NCI-H2029 treated with DMSO at 0.1 percent for 48 hours (cell line): ENCODE results near the gene TMEFF2.
"Not testable (repeated sequence)": the region's sequence is repeated elsewhere in the genome, so short reads cannot be mapped to it uniquely, and the experiment has no call there.

Experiments
- DNase-seq: peaks from one replicate; lab custom pipeline; 2025; lab: John Stamatoyannopoulos, UW

TMEFF2 gene

DNA sequence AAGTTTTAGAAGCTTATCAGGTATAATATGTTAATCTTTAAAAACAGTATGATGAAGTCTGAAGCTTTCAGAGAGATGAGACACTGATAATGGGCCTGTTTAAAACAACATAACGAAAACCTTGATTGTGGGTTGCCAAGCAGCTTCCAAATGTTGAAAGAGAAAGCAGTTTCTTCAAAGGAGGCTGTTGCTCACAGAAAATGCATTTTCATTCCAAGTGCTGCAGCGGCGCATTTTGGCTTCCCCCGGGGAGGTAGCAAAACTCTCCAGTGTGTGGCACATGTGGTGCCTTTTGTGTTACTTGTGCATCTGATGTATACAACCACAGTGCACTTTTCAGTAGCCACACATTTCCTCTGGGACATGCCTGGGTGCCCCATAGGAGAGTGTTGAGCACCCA, 66.1 kb downstream of the TMEFF2 start:
- DNase-seq: no peak

DNA sequence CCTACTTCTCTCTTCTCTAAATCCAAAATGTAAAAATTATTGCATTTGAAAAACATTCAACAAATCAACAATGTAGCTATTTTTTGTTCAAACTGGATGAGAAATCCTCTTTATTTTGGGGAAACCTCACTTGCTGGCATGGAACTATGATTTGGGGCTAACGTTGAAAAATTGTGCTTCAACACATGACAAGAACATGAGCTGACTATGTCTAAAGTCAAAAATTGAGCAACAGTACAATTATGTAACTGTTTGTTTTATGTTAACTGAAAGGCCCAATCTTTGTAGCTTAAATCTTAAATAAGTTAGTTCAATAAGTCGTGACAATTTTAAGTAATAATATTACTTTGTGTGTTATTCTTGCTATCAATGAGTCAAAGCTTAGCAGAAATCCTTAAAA, 67.3 kb downstream of the TMEFF2 start:
- no peak for DNase-seq

DNA sequence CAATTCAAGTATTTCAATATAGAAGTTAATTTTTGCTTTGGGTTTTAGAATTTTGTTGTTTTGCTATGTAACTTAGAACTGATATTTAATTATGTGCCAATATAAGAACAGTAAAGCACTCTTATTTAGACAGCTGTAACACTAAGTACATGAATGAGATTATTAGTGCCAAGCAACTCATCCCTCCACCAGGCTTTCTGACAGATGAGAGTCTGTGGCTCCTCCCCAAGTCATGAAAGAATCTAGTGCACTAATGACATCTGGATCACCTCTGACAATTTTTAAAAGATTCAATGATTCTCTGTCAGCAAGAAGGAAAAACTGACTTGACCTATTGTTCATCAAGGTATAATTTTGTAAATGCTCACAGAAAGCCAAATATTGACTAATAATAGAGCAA, 67.8 kb downstream of the TMEFF2 start:
- DNase-seq: no peak

DNA sequence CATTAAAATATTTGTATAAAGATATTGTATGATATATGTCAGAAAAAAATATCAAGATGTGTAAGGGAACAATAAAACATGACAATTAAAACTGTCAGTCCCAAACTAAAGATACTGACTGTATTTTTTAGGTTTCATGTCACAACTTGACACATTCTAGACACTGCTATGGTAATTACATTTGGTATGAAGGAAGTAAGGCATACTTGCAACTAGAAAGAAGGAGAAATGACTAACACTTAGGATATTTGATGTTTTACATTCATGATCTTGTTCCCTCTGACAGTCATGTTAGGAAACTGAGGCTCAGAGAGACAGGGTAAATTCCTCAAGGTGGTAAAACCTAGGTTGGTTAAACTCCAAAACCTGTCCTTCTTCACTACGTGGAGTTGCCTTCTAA, 68.3 kb downstream of the TMEFF2 start:
- no peak for DNase-seq

DNA sequence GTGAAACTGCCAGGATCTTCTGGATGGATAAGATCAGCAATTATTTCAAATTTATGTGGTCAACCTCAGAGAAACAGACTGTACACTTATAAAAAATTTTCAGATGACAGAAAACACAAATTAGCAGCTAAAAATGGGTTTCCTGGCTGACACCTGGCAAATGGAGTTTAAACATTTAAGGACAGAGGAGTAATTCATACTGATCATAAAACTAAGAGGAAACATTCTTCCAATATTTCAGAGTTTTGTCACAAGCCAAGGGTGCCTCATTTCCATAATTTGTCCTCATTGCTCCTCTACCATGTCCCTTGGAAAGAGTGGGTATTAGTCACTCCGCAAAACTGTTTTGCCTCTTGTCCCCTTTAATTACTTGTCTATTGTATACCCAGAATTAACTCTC, 70.2 kb downstream of the TMEFF2 start:
- no peak for DNase-seq

DNA sequence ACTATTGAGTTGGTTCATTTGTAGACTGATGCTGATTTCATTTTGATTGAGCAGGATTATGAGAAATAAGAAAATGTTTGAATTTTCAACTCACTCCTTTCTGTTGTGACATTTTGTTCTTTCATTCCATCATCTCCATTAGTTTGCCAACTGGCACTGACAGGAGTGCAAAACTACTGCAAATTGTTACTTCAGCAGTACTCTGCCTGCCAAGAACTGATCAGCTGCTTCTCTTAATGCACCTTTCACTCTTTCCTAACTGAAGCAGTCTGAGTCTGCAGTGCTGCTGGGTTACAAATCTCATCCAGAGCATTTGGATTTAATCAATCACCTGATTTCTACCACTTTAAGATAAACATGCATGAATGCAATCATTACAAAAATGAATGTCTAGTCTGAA, 70.9 kb downstream of the TMEFF2 start:
- DNase-seq: no peak

DNA sequence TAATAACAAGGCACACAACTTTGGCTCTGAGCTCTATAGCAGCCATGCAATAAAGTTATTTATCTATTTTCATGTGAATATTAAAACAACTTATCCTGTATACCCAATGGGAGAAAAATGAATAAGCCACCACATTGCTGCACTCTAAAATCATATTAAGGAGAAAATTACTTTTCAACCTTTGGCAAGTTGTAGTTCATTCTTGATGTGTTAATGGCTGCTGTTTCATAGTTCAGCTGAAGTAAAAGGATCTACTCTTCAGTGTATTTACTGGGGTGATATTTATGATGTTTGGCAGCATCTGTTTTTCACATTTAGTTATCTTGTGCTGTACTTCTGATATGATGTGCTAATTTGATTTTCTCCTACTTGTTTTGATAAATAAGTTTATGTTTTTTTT, 71.8 kb downstream of the TMEFF2 start:
- no peak for DNase-seq

DNA sequence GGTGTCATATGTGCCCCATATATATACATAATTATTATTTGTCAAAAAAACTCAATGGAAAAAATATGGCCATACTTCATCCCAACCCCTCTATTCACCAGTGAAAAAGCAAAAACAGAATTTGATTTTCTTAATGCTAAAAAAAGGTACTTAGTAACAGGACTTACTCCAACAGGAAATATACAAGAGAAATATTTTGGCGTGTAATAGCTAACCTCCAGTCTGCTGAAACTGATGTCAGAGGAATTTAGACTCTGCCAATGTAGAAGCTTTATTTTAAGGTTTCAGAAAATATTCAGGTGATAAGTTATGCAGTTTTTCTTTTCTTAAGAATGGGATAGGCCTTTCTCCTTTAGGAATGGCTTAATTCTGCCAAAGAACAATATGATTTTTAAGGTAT, 72.6 kb downstream of the TMEFF2 start:
- DNase-seq: no peak

DNA sequence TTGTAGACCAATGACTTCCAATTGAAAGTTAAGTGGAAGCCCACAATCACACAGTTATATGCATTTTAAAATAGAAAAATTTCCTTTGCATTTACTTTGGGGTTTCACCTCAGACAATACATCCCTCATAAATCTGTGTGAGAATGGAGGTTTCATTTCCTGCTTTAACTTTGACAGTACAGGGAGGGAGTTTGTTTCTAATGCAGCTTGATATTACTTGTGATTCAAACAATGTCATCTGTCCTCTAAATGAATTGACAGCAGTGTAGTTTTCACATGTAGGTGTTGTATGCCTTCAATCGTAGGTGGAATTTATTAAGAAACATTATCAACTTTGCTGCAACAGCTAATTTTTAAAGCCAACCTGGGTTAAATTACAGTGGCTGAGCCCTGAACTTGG, 75.2 kb downstream of the TMEFF2 start:
- no peak for DNase-seq

DNA sequence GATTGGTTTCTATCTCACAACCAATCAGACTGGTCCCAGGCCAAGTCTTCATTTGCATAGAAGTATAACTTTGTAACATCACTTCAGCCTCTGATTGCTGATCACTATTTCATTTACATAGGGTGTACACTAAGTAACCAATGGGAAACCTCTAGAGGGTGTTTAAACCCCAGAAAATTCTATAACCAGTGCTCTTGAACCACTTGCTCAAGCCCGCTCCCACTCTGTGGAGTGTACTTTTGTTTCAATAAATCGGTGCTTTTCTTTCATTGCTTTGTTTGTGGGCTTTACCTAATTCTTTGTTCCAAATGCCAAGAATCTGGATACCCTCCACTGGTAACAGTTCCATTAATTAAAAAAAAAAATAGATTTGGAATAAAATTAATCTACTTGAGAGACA, 77.0 kb downstream of the TMEFF2 start:
- no peak for DNase-seq

DNA sequence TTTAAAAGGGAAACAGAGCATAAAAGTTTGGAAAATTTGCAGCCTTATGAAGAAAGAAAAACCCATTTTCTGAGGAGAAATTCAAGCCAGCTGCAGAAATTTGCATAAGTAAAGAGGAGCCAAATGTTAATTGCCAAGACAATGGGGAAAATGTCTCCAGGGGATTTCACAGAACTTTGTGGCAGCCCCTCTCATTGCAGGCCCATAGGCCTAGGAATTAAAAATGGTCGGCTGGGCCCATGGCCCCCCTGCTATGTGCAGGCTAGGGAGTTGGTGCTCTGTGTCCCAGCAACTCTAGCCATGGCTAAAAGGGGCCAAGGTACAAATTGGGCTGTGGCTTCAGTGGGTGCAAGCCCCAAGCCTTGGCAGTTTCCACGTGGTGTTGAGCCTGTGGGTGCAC, 83.2 kb downstream of the TMEFF2 start:
- not testable (repeated sequence) for DNase-seq

DNA sequence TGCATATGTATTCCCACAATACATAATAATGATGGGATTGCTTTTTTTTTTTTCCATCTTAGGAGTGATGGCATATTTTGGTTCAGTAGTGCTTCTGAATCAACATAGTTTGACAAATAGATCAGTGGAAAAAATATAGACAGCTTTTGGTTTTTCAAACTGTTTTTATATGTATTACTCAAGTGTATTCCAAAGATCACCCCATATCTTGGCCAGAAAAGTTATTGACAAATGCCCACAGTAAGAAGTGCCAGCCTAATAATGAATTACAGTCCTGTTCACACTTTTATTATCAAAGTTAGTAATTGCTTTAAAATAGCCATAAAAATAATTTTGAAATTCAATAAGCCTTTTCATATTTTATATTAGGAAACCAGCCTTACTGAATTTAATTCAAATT, 95.0 kb downstream of the TMEFF2 start:
- DNase-seq: no peak

DNA sequence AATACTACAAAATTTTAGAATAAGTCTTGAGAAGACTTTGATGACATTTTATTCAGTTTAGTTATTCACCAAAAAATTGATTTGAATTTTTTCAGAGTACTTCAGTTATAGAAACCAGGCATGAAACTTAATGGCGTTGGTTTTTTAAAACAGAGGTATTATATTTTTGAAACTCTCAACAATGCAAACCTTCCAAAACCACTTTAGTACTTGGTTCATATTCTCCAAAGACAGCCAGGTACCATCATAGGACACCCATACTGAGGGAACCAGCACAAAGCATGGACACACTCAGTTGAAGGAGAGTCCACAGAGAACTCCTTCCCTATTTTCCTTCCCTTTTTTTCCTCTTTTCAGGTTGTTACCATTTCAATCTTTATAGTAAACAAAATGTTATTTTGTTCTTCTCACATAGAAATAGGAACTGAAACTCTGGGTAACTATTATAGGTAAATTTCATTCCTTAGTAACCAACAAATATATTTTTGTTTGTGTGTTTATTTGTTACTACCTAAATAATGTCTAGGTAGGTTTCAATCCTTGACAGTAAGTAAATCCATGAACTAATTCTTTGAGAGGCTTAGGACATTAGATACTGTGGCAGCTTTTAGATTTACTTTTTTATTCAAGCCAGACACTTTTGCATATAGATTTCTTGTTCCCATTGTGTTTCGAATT, 95.8 kb downstream of the TMEFF2 start:
- DNase-seq: no peak

DNA sequence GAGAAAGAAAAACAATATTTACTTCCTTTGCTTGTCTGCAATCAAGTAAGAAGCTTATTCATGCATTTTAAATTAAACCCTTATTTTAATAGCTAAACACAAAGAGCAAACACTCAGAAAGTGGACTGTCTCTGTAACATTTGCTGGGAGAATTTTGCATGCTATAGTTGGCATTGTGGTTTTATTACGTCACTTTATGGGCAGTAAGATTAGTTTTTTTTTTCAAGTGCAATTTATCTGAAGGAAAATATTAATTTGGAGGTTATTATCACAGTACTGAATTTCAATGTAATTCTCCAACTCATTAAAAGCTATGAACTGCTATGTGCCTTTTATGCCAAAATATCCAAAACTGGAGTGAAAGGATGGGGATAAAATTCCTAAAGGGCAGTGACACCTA, 103.3 kb downstream of the TMEFF2 start:
- DNase-seq: no peak

DNA sequence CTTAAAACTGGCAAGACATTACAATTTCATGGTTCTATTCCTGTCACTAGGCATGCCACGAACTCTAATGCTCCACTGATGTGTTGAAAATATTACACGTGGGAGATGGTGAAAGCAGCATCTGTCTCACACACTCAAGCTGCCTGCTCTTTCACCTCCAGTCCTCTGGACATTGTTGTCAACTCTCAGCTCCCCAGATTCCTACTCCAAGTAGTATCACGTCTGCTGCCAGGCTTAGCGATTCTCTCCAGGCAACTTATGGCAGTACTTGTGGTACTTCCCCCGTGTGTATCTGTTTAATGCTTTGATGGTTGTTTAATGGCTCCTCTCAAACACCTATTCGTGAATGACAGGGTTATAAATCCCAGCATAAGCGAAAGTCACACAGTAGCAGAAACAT, 103.8 kb downstream of the TMEFF2 start:
- no peak for DNase-seq

DNA sequence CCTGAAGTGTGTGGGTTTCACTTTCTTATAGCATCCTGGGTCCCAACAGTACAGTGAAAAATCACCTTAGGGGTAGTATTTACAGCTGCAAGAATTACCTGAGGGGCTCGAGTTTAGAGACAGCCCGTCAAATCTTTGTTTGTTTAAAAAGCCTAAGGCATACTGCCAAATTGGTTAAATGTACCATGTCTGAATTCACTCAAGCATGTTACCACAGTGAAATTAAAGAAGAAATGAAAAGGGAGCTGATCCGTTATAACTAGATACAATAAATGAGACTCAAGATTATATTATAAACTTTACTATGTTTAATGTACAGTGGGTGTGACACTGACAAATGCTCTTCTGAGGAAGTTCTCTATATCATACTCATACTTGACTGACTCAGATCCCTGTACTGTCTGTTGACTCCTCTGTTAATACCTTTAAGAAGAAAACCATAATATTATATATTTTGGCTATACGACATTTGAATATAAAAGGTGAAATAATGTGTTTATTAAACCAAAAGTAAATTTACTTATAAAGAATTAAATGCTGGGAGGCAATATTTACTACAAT, 107.3 kb downstream of the TMEFF2 start:
- peak; percentile 18 for DNase-seq

DNA sequence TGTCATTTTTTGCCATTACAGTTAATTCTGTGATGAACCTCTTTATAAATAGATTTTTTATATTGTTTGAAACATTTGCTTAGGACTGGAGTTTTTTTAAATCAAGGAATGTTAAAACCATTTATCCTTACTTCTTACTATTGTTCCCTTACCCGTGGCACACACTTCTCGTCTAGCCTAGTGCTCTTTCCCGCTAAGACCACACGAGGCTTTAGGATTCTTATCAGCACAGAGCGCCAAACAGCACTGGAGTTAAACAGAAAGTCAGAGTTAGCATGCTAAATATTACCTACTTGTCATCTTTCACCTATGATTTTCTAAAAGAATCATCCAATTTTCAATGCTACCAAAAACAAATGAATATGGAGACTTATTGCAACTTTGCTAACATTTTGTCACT, 112.6 kb downstream of the TMEFF2 start:
- DNase-seq: no peak

DNA sequence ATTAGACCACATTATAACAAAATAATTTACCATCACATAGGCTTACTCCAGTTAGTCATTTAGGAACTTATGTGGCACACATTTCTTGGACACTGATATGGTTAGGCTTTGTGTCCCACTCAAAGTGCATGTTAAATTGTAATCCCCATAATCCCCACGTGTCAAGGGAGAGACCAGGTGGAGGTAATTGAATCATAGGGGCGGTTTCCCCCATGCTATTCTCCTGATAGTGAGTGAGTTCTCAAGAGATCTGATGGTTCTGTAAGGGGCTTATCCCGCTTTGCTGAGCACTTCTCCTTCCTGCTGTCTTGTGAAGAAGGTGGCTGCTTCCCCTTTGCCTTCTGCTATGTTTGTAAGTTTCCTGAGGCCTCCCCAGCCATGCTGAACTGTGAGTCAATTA, 114.6 kb downstream of the TMEFF2 start:
- DNase-seq: not testable (repeated sequence)

DNA sequence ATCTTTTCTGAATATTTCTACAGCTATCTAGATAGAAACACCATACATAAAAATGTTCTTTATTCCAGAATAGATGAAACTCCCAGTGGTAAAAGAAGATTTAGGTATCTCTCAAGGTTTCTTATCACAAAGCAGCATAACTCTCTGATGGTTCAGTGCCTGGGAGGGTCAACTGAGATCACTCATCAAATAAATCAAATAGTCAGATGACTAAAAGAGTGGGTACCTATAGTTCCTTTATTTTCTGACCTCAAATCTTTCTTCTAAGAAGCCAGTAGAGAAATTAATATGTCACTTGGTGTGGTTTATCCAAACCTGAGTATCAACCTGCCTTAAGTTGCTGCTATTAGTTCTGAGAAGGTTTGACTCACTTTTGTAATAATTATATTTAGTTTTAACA, 120.9 kb downstream of the TMEFF2 start:
- no peak for DNase-seq

DNA sequence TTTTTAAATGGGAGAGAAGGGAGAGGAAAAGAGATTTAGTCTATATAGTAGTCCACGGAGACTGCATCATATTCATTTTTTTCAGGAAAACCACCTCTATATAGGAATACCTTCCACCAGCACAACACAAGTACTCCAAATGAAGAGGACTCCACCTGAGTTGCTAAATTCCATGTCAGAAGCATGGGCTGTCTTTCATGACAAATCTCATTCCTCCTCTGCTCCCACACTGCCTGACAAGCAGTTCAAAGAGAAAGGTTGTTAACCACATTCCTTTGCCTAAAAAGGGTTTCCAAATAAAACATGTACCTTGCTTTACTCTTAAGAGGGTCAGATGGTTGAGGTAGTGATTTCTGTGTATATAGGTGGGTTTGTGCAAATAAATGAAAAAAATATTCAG, 122.0 kb downstream of the TMEFF2 start:
- DNase-seq: no peak

DNA sequence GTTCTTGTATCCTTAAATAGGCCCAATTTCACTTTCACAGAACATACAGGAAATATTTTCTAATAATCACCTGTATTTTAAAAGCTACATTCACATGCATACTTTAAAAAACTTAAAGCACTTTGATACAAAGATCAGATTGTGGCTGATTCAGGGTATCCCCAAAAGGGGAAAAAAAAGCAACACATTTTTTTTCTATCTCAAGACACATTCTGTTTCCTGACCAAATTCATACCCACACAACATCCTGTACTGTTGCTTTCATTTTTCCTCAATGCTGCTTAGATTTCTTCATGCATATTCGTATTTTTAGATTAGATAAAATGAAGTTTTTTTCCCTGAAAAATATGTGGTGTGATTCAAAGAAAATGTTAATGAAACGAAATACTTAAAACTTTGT, 122.5 kb downstream of the TMEFF2 start:
- DNase-seq: no peak

DNA sequence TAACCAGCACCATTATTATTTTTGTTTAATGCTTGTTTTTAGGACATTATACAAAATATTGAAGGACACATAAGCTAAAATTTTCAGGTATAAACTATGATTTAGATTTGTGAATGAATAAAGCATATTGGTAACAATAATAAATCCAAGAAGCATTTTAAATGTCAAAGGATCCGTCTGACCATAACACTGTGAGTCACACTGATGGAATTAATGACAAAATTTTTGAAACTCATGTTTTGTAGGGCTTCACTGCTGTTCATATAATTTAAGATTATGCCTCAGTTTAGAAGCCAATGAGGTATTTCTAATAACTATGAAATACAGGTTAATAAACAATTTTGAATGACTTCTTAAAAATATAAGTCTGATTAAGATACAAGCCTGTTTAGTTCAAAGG, 124.6 kb downstream of the TMEFF2 start:
- no peak for DNase-seq

DNA sequence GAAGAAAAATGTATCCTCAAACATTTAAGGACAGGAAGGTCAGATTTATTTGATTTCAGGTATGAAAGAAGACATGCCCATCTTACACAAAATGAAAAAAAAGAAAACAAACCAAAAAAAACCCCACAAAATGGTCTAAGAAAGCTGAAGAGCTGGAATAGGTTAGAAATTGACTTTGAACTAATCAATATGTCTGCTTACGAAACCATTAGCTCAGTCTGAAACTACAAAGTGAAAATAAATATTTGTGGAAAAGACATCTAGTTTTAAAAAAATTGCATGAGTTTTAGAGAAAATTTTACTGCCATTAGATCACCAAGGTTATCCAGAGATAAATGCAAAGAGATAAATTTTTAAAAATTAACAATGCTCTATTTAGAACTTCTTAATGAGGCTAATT, 125.3 kb downstream of the TMEFF2 start:
- no peak for DNase-seq

DNA sequence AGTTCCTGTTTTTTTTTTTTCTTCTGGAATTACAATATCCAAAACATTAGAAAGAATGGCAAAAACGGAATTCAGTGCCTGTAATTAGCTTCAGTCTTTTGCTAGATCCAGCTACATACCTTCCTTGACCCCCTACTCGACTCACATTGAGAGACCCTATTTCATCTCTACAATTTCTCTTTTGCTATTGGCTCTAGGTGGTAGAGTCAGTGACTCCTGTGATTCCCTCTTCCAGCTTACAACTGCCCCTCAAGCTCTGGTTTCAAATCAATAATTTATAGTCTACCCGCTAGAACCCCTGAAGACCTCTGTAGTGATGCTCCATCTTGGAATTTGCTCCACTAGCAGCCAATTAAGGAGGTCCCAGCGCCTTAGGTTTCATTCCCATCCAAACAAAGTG, 125.8 kb downstream of the TMEFF2 start:
- DNase-seq: no peak
